NCI-H748 (cell line): ENCODE results near the gene MAPK14.
A peak's percentile ranks its signal among the peaks of the same experiment; 100 is the strongest.
"Not testable (repeated sequence)": the region's sequence is repeated elsewhere in the genome, so short reads cannot be mapped to it uniquely, and the experiment has no call there.

Experiments used
- DNase-seq: peaks from one replicate; lab custom pipeline; 2025; ENCODE audit not compliant: unreplicated experiment; lab: John Stamatoyannopoulos, UW

MAPK14 gene

DNA sequence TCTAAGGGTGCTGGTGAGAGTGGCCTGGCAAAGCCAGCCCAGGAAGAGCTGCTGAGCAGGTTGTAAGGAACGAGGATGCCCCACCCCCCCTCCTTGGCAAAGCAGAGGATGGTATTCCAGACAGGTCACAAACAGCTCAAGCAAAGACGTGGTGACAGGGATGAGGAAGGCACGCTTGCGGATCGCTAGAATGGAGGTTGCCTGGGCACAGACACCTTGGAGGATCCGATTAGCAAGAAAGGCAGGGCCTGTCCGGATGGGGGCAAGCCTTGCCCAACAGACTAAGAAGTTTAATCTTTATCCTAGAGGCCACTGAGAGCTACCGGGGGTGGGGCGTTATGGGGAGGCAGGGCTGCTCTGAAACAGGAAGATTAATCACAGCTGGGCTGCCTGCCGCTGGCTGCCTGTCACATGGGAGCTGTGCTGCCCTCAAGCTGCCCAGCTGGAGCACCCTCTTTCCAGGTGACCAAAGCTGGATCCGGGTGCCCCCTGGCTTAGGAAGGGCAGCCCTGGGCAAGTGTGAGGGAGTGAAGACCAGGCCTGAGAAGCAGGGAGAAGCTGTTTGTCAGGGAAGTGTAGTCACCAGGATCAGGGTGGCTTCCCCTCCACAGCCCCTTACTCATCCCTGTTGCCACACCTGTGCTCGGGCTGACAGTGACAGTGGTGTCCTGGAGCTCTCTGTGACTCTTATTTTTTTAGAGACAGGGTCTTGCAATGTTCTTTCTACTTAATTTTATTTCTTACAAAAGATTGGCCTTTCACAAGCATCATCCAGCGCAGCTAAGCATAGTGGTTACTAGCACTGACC, 93.6 kb downstream of the MAPK14 start:
- no peak for DNase-seq

DNA sequence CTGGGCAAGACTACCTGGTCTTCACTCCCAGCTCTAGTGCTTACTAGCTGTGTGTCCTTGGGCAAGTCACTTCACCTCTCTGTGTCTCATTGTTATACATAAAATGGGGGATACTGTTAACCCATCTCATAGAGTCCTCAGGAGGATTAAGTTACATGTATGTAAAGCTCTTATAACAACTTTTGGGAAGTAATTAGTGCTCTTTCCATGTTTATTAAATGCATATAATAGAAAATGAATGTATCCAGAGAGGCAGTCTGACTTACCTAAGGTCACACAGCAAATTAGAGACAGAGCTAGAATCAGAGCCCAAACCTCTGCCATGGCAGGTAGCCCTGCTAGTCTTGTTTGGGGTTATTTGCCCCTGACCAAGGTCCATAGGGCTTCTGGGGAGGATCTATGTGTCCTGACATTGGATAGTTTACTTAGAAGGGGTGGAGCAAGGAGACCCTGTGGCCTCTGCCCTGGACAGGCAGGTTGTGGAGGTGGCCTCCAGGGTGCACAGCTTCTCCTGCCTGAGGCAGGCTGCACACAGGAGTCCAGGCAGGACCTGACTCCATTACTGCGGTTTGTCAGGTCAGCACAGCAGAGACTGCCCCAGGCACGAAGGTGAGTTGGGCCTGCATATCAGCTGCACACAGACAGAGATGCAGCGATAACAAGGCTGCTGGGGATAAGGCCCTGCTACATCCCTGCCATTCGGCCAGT, 94.3 kb downstream of the MAPK14 start:
- no peak for DNase-seq

DNA sequence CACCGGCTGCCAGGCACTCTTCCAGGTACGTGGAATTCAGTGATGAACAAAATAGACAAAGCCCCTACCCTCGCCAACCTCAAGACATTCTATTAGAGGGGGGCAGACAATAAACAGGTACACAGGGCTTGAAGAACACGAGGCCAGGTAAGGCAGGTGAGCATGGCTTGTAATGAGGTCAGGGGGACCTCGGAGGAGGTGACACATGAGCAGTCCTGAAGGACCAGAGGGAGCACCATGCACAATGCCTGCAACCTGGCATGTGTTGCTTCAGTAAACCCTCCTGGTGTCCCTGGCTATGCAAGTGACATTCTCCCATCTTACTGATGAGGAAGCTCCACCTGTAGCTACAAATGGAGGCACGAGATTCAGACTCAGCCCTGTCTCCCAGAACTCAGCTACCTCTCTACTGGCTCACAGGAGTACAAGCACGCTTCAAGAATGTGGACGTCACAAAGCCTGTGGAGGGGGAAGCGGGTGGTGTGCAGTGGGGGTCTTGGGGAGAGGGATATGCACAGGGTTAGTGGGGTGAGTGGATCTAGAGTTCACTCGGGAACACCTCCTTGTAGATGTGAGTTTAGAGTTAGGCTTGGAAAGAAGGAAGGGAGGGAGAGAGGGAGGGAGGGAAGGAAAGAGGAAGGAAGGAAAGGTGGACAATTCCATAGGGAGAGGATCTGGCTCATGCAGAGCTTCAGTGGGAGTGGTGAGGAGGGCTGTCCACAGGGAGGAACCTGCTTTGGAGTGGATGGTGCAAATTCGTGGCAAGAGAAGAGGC, 95.1 kb downstream of the MAPK14 start:
- DNase-seq, result no peak

DNA sequence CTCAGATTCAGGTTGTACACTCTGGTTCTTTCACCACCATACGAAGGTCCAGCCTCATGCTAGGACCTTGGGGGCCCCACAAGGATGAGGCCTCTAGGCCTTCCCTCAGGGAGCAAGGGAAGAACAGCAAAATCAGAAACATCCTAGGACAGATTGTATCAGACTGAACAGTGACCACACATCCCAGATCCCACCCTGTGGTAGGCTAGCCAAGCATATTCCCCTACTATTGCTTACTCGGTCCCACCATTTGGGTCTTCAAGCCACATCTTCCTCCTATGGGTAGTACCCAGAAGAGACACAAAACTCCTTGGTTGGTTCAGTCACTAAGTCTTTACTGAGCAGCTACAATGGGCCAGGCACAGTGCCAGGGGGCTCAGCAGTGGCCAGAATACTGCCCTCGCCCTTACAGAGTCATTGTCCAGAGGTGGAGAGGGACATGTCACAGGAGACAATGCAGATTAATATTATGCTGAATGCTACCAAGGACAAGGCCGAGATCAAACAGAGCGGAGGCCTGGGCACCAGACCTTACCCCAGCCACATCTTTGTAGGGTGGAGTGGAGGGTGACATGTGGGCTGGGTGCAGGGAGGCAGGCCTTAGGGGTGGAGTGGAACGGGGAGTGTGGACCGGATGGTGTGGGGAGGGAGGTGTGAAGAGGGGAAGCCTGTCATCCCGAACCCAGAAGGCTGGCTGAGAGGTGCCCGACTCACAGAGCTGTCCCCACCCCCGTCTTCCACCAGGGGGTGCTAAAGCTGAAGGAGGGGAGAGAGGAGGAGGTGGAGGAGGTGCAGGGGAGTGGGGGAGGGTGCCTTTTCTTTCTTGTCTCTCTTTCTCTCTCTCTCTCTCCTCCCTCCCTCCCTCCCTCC, 95.9 kb downstream of the MAPK14 start:
- DNase-seq, result peak; percentile 76

DNA sequence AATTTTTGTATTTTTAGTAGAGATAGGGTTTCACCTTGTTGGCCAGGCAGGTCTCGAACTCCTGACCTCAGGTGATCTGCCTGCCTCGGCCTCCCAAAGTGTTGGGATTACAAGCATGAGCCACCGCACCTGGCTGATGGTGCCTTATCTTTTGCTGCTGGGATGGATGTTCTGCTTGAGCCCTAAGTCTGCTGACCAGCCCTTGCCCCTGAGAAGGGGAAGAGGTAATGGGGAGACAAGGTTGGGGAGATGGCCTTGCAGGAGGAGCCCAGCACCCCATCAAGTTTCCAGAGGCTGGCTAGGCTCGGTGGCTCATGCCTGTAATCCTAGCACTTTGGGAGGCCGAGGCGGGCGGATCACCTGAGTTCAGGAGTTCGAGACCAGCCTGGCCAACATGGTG, 96.7 kb downstream of the MAPK14 start:
- DNase-seq, result not testable (repeated sequence)

DNA sequence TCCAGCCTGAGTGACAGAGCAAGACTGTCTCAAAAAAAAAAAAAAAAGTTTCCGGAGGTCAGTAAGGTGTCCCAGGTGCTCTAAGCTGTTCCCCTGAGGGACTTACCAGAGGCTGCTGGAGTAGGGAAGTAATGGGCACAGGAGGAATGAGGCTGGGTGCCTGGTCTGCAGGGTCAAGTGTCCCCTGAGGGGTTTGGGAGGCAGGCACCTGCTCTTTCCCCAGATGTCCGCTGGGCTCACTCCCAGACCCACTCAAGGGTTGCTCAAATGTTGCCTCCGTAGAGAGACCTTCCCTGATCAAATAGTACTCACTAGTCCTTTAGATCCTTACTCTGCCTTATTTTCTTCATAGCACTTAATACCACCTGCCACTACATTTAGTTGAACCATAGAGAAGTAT, 97.3 kb downstream of the MAPK14 start:
- no peak for DNase-seq

DNA sequence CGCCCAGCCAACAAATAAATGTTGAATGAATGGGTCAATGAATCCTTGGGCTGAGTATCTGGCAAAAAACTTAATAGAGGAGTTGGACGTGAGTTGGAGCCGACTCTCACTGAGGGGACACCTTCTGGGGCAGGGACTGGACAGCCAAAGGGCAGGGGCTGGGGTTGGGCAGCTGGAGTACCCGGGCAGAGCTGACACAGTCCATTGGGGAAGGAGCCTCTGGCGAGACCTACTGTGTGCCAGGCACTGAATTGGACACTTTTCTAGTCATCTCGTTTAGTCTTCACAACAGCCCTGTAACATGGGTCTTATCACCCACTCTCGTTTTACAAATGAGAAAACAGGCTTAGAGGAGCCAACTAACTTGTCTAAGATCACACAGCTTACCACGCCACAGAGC, 98.0 kb downstream of the MAPK14 start:
- DNase-seq, result no peak

DNA sequence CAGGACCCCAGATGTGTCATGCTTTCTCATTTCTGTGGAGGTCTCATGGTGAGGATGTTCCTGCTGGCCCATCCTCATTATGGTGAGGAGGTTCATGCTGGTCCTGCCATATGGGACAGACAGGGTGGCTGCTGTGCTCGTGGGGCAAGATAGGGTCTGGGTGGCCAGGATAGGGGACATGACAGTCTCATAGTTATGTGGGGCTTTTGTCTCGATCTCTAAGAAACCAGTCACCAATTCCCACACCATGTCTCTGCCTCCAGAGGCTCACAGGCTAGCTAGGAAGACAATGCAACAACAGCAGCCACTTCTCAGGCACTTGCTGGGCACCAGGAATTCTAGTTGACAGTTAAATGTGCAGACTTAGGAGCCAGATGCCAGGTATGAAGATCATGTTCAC, 98.5 kb downstream of the MAPK14 start:
- DNase-seq, result no peak

DNA sequence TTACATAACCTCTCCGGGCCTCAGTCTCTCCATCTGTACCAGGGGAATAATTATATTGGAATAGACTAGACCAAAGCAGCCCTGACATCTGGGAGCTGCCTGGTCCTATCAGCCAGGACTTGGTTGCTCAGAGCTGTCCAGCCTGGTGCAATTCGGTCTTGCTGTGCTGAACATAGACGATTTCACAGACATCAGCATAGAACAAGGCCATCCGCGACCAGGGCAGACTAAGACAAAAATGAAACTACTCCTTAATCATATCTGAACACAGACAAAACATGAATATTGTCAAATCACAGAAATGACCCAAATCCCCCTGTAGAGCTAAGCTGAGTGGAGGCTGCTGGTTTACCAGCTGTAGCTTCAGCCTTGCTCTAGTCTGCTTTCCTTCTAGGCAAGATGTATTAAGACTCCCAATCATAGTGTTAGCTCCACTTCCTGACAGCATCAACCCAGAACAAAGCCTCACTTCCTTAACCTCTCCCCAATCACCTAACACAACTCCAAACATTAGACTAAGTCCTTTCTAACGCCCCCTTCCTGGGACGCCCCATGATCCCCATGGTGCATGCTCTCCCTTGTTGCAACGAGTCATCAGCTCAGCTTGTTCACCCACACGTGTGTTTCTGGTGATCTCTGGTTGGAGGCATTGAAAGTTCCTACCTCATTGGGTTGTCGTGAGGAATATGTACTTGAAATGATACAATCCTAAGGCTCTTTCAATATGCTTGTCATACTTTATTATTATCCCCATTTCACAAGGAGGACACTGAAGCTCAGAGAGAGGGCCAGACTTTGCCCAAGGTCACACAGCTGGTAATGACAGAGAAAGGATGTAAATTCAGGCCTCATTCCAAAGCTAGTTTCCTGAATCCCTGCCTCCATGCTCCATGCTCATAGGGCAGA, 99.2 kb downstream of the MAPK14 start:
- DNase-seq, result no peak

DNA sequence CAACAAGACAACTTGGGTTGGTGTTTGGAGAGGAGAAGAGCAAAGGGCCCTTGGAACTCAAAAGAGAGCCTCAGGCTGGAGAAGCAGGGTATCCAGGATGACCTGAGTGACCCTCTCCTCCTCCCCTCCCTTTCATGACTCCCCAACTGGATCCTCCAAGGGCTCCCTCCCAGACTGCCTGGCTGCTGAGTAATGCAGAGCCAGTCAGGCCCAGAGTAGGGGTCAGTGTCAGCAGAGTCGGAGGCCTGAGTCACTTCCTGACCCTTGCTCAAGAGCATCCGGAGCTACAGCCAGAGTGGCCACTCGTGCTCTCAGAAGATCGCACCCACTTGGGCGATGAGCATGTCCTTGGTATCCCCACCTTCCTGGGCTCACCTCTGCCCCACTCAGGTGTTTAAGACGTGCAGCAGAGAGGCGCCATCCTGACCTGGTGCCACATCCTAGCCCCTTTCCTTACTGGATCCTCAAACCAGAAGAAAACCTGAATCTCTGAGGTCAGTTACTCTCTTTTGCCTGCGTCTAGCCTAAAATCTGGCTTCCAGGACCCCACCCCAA, 99.9 kb downstream of the MAPK14 start:
- DNase-seq, result no peak

DNA sequence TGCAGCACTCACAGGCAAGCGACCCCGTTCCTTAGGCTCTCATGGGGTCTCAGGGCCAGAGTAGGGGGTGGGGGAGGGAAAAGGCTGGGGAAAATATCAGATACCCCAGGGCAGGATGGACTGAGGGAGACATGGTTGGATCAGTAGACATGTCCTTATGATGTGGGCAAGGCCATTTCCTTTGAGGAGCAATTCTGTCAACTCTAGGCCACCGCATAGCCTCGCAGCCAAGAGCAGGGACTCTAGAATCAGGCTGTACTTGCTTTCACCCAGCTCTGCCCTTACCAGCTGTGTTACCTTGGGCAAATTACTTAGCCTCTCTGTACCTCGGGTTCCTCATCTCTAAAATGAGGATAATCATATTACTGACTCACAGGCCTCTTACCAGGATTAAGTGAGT, 100.5 kb downstream of the MAPK14 start:
- no peak for DNase-seq

DNA sequence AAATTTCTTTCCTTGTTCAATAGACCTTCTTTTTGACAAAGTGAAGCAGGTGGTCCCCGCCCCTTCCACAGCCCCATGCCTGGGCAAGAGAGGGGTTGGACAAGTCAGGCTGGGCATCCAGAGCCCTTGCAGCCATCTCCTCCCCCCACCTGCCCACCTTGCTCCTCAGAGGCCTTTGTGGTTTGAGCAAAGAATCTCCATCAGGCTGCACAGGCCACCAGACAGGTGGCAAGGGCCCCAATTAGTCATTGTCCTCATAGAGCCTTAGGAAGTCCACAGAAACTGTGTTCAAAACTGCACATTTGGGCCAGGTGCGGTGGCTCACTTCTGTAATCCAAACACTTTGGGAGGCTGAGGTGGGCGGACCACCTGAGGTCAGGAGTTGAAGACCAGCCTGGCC, 101.2 kb downstream of the MAPK14 start:
- peak; percentile 24 for DNase-seq

DNA sequence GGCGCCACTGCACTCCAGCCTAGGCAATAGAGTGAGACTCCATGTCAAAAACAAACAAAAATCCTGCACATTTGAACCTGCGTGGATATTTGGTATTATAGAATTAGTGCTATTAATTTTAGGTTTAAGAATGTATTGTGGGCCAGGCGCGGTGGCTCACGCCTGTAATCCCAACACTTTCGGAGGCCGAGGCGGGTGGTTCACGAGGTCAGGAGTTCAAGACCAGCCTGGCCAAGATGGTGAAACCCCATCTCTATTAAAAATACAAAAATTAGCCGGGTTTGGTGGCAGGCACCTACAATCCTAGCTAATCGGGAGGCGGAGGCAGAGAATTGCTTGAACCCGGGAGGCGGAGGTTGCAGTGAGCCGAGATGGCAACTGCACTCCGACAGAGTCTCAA, 101.7 kb downstream of the MAPK14 start:
- DNase-seq, result not testable (repeated sequence)

DNA sequence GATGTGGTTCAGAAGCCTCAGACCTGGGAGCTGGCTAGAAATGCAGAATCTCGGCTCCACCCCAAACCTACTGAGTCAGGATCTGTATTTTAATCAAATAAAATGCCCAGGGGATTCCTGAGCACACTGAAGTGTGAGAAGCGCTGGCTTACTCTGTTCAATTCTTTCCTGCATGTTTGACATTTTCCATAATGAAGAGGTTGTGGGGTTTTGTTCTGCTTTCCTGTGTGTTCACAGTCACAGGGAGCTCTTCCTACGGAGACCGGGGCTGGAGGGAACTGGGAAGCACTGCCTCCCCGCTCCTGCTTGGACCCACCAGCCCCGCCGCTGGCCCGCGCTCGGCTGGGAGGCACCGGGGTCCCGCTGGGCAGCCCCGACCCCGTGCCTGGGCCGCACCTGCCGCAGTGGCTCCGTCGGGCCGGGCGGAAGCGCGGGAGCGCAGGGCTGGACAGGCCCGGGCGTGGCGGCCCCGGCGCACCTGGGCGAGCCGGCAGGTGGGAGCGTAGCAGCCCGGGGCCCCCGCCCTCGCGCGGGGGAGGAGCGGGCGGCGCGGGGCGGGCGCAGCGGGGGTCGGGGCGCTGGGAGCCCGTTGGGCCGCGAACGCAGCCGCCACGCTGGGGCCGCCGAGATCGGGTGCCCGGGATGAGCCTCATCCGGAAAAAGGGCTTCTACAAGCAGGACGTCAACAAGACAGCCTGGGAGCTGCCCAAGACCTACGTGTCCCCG, 102.5 kb downstream of the MAPK14 start, which contains the start of gene MAPK13:
Gene MAPK13 (plus strand): TSS at position 573 of the 726 bp plus-strand sequence. CDS start 70 bp downstream, at position 643.
- peak; percentile 84 for DNase-seq

DNA sequence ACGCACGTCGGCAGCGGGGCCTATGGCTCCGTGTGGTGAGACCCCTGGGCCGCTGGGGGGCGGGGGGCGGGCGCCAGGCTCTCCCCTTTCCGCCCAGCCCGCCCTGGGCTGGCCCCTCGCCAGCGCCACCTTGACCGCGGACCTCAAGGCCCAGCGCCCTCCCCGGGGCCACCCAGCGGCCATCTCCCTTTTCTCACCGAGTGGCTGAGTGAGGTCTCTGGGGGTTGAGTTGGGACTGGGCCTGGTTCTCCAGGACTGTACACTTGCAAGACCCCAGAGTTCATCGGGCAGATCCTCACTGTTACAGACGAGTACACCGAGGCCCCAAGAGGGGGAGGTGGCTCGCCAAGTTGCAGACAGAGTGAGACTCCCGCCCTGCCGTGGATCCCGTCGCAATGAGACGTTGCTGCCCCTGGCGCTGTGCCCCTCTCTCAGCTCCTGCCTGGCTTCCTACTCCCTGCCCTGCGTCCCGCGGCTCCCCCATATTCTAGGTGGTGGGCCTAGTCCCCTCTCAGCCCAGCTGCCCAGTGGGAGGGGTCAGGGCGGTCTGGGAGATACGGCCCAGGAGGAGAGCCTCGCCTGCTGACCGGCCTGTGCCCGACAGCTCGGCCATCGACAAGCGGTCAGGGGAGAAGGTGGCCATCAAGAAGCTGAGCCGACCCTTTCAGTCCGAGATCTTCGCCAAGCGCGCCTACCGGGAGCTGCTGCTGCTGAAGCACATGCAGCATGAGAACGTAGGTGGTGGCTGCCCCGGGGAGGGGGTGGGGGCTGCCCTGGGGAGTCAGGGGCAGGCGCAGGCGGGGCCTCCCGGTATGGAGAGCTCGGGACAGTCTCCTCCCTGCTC, 103.3 kb downstream of the MAPK14 start:
- DNase-seq, result peak; percentile 85

DNA sequence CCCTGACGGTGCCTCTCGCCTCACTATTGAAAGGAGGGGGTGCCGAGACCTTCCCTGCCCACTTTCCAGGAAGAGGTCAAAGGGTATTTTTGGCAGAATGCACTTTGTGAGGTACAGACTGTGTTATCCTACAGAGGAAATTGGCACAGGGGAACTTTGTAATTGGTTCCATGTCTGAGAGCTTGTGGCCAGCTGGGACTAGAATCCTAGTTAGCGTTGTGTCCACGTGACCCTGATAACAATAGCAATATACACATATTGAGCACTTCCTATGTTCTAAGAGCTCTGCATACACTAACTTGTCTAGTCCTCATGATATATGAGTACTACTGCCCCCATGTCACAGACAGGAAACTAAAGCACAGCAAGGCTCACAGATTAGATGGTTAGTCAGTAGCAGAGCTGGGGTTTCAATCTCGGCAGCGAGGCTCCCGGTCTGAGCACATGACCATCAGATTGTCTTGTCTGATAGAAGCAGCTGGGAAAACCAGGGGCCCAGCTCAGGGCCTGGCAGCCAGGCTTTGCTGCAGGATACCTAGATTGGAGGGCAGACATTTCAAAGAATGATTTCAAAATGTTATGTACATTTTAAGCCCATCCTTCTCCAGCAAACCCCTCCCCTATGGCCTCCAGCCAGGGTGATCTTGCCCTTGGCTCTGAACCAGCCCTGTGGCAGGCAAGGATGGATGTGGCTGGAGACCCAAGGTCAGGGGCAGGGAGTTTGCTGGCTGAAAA, 104.1 kb downstream of the MAPK14 start:
- peak; percentile 81 for DNase-seq

DNA sequence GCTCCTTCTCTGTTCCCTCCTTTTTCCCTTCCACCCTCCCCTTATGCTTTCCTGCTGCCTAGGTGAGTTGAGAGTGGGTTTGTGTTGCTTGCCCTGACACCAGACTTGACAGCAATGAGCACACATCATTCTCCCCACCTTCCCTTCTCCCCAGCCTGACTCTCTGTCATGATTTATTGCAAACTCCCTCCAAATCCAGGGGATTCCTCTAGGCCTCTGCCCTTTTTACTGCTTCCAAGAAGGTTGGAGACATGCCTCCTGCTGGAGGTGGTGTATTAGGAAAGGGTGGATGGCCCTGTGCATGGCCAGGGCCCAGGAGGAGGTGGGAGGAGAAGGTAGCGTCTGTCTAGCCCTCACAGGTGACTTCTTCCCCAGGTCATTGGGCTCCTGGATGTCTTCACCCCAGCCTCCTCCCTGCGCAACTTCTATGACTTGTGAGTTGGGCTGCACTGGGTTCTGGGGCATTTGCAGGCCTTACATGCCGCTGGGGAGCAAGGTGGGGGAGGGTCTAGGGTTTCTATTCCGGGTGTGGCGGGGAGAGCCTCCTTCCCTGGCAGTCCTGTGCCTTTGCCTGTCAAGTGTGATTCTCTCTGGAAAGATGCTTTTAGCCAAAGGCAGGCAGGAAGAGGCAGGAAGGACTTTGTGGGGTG, 104.8 kb downstream of the MAPK14 start:
- DNase-seq, result no peak
